ENCODE results near the gene SPATA24.
"Not testable (repeated sequence)": the region's sequence is repeated elsewhere in the genome, so short reads cannot be mapped to it uniquely, and the experiment has no call there.

SPATA24 gene

DNA sequence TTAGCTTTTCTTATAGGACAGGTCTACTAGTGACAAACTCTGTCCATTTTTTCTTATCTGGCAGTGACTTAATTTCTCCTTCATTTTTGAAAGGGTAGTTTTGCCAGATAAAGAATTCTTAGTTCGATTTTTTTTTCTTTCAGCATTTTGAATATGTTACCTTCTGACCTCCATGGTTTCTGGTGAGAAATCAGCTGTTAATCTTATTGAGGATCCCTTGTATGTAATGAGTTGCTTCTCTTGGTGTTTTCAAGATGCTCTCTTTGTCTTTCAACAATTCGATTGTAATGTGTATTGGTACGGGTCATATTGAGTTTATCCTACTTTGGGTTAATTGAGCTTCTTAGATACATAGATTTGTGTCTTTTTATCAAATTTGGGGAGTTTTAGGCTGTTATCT is 49.7 kb downstream of the SPATA24 start:
- no peak for DNase-seq (ENCODE audit: low read depth, low spot score)

- DNase-seq (ENCODE audit: low read depth, low spot score): not testable (repeated sequence)
These were observed 56.0 kb downstream of the SPATA24 start for GRCh38 chr5:139347863-139348262.
